ENCODE results near the gene PRUNE2. TPM values are rescaled to one million over a fixed set of nuclear protein-coding genes. Genes with fewer than 3 reads are reported as not detected.

The PRUNE2 gene
- polyA plus RNA-seq, 1 donor (not counting 4 experiments of a cell fraction or from before 2014, with no cell fraction given), result 0.41 TPM

- FAIRE-seq, result no peak
- dilution Hi-C loops (cut with MboI; ENCODE audit: extremely low pct_ligation_motif_present, low sequenced_read_pairs), result no loop called here
- no peak overlapping the region for H3K27ac ChIP-seq (ENCODE audit: control insufficient read depth, insufficient read depth, low read length)
- H3K9me1 ChIP-seq (ENCODE audit: control insufficient read depth, extremely low read depth, insufficient read depth, low read length), result no peaks in the 10 kb centered on the region
- no peaks in the 10 kb centered on the region for H3K4me1 ChIP-seq (ENCODE audit: control insufficient read depth, extremely low read depth, insufficient read depth, low read length)
- H3K36me3 ChIP-seq (ENCODE audit: control insufficient read depth in 2 of 2, extremely low read depth in 1 of 2, insufficient read depth in 2 of 2, low read length in 2 of 2), result no peaks in the 10 kb centered on the region
- no peak overlapping the region for H3K4me3 ChIP-seq (ENCODE audit: control insufficient read depth in 2 of 3, extremely low read depth in 1 of 3, insufficient read depth in 2 of 3, low read depth in 1 of 3, low read length in 3 of 3)
- H3K9ac ChIP-seq (ENCODE audit: control insufficient read depth, extremely low read depth, insufficient read depth, low read length), result no peak overlapping the region
- no peaks in the 10 kb centered on the region for H4K20me1 ChIP-seq (ENCODE audit: control insufficient read depth, extremely low read depth, insufficient read depth, low read length)
- no peaks in the 10 kb centered on the region for H3K9me3 ChIP-seq (ENCODE audit: control insufficient read depth, low read depth, low read length)
- H3K4me2 ChIP-seq (ENCODE audit: control insufficient read depth, extremely low read depth, insufficient read depth, low read depth, low read length), result no peak overlapping the region
- no peak overlapping the region for H2AFZ ChIP-seq (ENCODE audit: control insufficient read depth, low read length)
- no peak for DNase-seq (ENCODE audit: low read depth, low spot score)
- no peaks in the 10 kb centered on the region for H3K27me3 ChIP-seq (ENCODE audit: control insufficient read depth, extremely low read depth, insufficient read depth, low read length)
- H3K79me2 ChIP-seq (ENCODE audit: control insufficient read depth, insufficient read depth, low read length), result no peaks in the 10 kb centered on the region
- TF ChIP-seq EZH2 (IDR thresholded peaks at IDR 0.05; ENCODE audit: low read length) (no peak), CTCF (optimal IDR thresholded peaks at IDR 0.05 in 1 of 3, IDR thresholded peaks at IDR 0.05 in 1 of 3, conservative IDR thresholded peaks at IDR 0.05 in 1 of 3; ENCODE audit: extremely low read depth in 1 of 3, insufficient read depth in 2 of 3, low read length in 3 of 3) (no peak)
Measured at GRCh38 chr9:76567086-76567485, 338.8 kb downstream of the PRUNE2 start.

DNA sequence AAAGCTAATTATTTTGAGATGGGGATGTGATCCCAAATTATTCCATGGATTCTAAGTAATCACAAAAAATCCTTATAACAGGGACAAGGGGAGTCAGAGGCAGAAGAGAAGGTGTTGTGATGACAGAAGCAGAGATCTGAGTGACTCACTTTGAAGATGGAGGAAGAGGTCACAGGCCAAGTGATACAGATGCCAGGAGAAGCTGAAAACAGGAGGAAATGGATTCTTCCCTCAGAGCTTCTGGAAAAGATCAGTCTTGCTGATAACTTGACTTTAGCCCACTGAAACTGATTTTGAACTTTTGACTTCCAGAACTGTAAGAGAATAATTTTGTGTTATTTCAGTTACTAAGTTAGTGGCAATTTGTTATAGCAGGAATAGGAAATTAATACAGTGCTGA is 341.6 kb downstream of the PRUNE2 start:
- H3K79me2 ChIP-seq (ENCODE audit: control insufficient read depth, insufficient read depth, low read length), result no peaks in the 10 kb centered on the region

More for the DNA sequence above, 341.6 kb downstream of the PRUNE2 start:
- dilution Hi-C loops (cut with MboI; ENCODE audit: extremely low pct_ligation_motif_present, low sequenced_read_pairs), result no loop called here
- no peaks in the 10 kb centered on the region for H3K36me3 ChIP-seq (ENCODE audit: control insufficient read depth in 2 of 2, extremely low read depth in 1 of 2, insufficient read depth in 2 of 2, low read length in 2 of 2)
- DNase-seq (ENCODE audit: low read depth, low spot score) (no peak), FAIRE-seq (no peak)
- H3K4me1 ChIP-seq (ENCODE audit: control insufficient read depth, extremely low read depth, insufficient read depth, low read length), result no peaks in the 10 kb centered on the region
- no peaks in the 10 kb centered on the region for H4K20me1 ChIP-seq (ENCODE audit: control insufficient read depth, extremely low read depth, insufficient read depth, low read length)
- no peak overlapping the region for H3K4me3 ChIP-seq (ENCODE audit: control insufficient read depth in 2 of 3, extremely low read depth in 1 of 3, insufficient read depth in 2 of 3, low read depth in 1 of 3, low read length in 3 of 3)
- H3K27me3 ChIP-seq (ENCODE audit: control insufficient read depth, extremely low read depth, insufficient read depth, low read length), result no peaks in the 10 kb centered on the region
- H3K4me2 ChIP-seq (ENCODE audit: control insufficient read depth, extremely low read depth, insufficient read depth, low read depth, low read length), result no peak overlapping the region
- no peak overlapping the region for H3K9ac ChIP-seq (ENCODE audit: control insufficient read depth, extremely low read depth, insufficient read depth, low read length)
- no peaks in the 10 kb centered on the region for H3K9me1 ChIP-seq (ENCODE audit: control insufficient read depth, extremely low read depth, insufficient read depth, low read length)
- no peaks in the 10 kb centered on the region for H3K9me3 ChIP-seq (ENCODE audit: control insufficient read depth, low read depth, low read length)
- no peak overlapping the region for H3K27ac ChIP-seq (ENCODE audit: control insufficient read depth, insufficient read depth, low read length)
- no peak overlapping the region for H2AFZ ChIP-seq (ENCODE audit: control insufficient read depth, low read length)
- TF ChIP-seq CTCF (optimal IDR thresholded peaks at IDR 0.05 in 1 of 3, IDR thresholded peaks at IDR 0.05 in 1 of 3, conservative IDR thresholded peaks at IDR 0.05 in 1 of 3; ENCODE audit: extremely low read depth in 1 of 3, insufficient read depth in 2 of 3, low read length in 3 of 3), result no peak
- TF ChIP-seq EZH2 (IDR thresholded peaks at IDR 0.05; ENCODE audit: low read length), result no peak

Data from keratinocyte (primary cell).